ENCODE results near the gene EN2.

Gene EN2

DNA sequence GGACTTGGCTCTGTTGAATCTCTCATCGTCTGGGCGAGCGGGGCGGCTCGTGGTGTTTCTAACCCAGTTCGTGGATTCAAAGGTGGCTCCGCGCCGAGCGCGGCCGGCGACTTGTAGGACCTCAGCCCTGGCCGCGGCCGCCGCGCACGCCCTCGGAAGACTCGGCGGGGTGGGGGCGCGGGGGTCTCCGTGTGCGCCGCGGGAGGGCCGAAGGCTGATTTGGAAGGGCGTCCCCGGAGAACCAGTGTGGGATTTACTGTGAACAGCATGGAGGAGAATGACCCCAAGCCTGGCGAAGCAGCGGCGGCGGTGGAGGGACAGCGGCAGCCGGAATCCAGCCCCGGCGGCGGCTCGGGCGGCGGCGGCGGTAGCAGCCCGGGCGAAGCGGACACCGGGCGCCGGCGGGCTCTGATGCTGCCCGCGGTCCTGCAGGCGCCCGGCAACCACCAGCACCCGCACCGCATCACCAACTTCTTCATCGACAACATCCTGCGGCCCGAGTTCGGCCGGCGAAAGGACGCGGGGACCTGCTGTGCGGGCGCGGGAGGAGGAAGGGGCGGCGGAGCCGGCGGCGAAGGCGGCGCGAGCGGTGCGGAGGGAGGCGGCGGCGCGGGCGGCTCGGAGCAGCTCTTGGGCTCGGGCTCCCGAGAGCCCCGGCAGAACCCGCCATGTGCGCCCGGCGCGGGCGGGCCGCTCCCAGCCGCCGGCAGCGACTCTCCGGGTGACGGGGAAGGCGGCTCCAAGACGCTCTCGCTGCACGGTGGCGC lies at the start of gene EN2:
Gene EN2, plus strand, starts transcription at position 19 of the 767 bp plus-strand sequence. Its CDS starts 249 bp downstream, at position 268.
- DNase-seq (ENCODE audit: low read depth in 2 of 2, low spot score in 1 of 2) = no peak

DNA sequence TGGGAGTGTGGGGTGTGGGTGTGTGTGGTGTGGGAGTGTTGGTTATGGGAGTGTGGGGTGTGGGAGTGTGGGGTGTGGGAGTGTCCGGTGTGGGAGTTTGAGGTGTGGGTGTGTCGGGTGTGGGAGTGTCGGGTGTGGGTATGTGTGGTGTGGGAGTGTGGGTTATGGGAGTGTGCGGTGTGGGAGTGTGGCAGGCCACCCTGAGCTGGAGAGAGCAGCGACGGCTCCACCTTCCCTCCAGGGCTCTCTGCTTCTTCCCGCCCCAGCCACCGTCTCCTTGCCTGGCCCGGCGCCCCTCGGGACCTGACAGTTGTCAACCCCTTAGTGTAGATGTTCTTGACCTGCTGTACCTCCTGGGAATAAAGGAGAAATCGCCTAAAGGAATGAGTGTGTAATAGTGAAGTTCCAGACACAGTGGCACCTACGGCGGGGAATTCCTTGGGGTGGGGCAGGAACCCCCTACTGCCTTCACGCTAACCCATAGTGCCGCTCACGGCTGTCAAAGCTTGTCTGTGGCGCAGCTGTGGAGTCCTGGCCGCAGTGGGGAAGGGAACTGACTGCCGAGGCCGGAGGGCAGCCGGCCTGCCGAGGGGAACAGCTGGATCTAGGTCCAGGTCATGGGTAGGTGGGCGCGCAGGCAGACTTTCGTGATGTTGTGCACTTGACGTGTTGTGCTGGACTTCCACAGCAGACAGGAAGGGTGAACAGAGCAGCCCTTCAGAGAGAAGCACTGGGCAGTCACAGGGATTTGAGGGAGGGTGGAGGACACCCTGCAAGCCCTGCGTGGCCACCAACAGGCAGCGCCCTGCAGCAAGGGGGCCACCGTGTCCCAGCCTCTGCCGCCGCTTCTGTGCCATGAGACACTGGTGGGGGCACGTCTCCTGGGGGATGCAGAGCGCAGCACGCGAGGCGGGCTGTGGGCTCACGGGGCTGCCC lies 49.0 kb upstream of the EN2 start:
- no peak for DNase-seq (ENCODE audit: low read depth in 2 of 2, low spot score in 1 of 2)

DNA sequence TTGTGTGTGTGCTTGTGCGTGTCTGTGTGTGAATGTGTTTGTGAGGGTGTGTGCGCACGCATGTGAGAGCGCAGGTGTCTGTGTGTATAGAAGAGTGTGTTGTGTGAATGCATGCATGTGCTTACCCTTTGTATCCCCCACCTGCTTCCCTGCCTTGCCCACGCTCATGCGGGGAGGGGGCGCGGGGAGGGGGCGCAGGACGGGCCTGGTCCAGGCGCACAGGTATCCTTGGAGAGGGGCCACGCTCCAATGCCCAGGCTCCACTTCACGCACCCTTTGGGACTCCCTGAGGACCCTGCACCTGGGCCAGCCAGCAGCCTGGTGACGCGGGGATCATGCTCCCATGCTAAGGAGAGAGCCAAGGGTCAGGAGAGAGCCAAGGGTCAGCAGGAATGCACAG lies 47.9 kb upstream of the EN2 start:
- no peak for DNase-seq (ENCODE audit: low read depth in 2 of 2, low spot score in 1 of 2)

DNA sequence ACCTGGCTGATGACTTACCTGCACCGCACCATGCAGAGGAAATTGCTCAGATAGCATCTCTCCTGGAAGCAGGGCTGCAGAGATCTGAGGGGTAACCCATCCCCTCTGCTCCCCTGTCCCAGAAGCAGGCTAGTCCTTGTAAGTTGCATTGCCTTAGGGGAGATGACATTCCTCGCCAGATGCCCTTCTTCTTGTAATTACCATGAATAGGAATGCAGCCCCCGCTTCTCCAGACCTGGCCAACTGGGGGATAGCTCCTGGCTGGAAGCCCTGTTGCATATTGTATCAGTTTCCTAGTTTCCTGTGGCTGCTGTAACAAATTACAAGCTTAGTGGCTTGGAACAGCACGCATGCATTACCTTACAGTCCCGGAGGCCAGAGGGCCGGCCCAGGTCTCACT lies 47.5 kb upstream of the EN2 start:
- no peak for DNase-seq (ENCODE audit: low read depth in 2 of 2, low spot score in 1 of 2)

DNA sequence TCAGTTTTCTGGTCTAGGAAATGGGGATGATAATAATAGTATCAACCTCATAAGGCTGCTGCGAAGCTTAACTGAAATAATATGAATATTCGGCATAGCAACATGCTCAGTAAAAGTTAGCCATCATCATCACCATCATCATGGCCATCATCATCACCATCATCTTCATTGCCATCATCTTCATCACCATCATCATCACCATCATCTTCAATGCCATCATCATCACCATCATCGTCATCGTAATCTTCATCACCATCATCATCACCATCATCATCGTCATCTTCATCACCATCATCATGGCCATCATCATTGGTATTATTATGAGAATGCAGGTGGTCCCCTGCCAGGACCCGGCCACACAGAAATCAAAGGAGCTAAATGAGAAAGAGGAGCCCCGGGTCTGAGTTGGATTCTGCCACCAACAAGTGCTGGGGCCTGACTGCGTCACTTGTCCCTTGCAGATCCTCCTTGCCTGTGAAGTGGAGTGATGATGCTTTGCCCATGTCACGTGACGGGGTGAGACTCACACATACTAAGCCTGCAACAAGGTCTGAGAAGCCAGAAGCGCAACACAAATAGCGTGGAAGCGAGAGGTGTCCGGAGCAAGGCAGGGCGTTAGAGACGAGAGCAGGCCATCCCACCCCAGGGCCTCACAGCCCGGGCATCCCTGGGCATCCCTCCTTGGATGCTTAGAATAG lies 46.1 kb upstream of the EN2 start:
- no peak for DNase-seq (ENCODE audit: low read depth in 2 of 2, low spot score in 1 of 2)

DNA sequence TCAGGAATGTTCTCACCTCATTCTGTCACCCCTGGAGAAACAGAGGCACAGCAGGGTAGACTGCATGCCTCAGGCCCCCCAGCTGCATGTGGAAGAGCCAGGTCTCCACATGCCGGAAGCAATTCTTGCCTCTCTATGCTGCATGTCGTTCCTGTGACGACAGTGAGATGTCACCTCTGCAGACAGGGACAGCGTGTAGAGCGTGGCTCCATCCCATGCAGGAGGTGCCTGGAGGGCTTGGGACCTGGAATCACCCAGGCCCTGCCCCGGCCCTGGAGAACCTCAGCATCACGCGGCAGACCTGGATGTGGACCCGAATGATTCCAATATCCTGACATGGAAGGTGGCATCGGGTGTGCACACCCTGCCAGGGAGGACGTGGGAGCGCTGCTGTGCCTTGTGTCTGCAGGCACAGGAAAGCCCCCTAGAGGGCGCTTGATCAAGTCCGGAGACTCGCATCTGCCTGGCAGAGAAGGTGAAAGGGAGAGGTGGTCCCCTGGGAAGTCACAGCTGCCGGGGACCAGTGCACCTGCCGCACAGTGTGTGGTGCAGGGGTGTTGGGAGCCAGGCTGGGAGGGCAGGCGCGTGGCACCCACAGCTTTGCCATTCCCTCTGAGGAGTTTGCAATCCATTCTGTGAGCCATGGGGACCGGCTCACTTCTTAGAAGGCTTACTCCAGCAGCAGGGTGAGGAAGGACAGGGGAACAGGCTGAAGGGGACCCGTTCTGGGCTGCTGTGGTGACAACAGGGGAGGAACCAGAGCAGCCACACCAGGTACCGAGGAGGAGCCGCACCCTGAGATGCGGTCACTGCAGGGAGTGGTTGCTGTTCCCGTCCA lies 45.3 kb upstream of the EN2 start:
- DNase-seq (ENCODE audit: low read depth in 2 of 2, low spot score in 1 of 2) = peak in 1 of 2 donors; percentile 13

DNA sequence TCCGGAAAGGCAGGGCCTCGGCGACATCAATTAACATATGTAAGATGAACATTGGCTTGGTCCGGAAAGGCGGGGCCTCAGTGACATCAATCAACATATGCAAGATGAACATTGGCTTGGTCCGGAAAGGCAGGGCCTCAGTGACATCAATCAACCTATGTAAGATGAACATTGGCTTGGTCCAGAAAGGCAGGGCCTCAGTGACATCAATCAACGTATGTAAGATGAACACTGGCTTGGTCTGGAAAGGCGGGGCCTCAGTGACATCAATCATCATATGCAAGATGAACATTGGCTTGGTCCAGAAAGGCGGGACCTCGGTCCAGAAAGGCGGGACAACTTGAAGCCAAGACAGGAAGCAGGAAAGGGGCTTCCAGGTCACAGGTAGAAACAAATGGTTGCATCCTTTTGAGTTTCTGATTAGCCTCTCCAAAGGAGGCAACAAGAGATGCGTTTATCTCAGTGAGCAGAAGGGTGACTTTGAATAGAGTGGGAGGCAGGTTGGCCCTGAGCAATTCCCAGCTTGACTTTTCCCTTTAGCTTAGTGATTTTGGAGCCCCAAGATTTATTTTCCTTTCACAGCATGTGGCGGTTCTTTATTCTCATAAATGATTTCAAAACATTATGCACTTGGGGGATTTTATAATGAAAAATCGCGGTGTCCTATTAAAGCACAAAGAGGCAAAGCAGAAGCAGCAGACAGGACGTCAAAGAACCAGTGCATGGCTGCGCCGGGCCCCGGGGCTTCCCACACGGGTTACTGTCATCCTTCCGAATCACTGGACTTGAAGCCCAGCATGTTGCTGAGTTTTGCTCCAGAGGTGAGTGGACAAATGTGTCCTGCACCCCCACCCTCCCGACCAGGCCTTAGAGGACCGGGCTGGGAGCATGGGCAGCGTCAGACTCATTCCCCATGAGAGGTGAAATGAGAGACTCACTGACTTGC lies 43.1 kb upstream of the EN2 start:
- DNase-seq (ENCODE audit: low read depth in 2 of 2, low spot score in 1 of 2) = no peak

DNA sequence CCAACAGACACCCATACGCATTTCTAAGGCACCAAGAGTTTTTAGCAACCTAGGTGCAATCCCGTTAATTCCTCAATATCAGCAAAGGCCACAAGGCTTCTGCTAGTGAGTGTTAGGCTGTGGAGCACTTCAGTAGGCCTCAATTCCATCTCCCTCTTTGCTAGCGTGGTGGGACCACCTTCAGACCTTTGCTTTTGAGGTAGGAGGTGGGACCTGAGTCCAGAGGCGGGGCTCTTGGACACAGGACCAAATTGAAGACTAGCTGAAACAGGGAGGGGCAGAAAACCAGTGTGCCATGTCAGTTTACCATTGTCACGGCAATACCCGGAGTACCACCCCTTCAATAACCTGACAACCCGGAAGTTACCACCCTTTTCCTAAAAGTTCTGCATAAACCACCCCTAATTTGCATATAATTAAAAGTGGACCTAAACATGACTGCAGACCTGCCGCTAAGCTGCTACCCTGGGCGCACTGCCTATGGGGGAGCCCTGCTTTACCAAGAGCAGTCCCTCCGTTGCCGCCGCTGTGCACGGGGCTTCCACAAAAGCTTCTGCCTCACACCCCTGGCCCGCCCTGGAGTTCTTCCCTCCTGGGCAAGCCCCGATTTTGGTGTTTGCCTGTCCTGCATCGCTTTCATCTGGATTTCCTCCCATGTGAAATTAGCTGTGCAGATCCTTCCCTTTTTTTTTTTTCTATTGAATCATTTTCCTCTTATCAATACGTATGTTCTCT lies 41.1 kb upstream of the EN2 start:
- DNase-seq (ENCODE audit: low read depth in 2 of 2, low spot score in 1 of 2) = no peak

DNA sequence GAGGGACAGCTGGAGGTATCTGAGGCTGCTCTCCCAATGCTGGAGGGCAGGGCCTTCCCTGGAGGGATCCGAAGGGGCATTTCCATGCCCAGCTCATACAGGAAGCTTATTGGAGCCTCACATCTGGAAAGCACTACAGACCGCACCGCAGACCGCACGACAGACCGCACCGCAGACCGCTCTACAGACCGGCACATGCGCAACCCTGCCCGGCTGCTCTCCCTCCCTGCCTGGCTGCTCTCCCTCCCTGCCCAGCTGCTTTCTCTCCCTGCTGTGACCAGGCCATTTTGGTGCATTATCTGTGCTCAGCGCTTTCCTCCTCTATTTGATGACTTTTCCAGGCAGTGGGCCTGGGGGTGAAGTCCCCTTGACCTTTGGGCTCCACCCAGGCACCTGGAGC lies 39.6 kb upstream of the EN2 start:
- DNase-seq (ENCODE audit: low read depth in 2 of 2, low spot score in 1 of 2) = no peak

DNA sequence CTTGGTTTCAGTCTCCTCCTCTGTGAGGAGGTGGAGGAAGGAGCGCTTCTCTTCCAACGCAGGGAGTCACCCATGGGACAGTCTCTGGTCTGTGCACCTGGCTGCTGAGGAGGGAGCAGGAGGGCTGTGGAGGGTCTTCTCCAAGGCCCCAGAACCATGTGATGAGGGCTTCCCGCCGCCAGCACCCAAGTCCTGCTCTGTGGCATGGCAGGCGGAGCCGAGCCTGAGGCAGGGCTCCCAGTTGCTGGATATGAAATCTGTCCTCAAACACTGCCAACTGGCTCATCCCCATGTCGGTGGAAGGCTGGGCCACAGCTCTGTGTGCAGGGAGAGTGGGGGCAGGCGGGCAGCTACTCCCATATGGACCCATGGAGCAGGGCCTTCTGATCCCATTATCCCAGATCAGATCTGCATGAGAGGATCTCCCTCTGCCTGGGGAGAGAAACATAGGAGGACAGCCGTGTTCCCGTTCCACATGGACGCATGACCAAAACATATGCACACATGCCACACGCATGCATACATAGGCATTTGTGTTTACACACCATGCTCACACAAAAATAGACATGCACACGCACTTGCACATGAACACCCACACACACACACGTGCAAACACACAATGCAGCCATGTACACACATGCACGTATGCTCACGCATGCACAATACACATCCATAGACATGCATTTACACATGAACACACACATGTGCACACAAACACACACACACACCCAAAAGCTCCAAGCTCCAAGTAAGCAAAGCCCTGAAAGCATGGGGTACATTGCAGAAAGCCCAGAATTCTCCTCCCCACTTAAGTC lies 38.8 kb upstream of the EN2 start:
- DNase-seq (ENCODE audit: low read depth in 2 of 2, low spot score in 1 of 2) = no peak

DNA sequence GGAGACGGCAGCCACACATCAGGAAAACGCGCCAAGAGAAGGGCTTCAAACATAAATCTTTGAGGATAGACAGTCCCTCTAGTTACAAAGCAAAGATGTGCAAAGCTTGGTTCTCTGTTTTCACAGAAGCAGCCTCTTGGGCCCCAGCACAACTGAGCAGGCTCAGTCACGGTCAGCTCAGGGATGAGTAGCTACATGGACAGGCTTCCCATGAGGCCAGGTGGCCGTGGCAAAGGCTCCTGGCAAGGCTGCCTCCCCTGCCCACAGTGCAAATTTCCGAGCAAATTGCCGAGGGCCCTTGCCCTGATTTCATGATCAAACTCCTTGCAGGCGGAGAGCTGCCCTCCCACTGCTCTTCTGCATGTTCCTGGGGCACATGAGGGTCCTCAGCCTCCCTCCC lies 37.8 kb upstream of the EN2 start:
- DNase-seq (ENCODE audit: low read depth in 2 of 2, low spot score in 1 of 2) = no peak

DNA sequence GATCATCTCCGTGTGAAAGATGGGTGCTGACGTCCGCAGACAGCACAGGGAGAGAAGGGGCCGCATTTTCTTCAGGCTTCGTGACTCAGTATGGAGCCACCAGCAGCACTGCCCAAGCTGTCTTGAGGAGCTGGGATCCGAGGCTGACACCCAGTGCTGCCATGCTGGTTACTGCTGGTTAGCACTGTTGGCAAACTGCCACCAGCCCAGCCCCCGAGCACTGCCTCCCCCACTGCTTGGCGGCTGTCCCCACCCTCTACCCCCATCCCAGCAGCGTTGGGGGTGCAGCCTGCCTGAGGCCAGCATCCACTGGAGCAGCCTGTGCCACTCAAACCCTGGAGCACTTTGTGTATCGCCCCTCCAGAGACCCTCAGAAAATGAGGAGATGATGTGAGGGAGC lies 35.8 kb upstream of the EN2 start:
- no peak for DNase-seq (ENCODE audit: low read depth in 2 of 2, low spot score in 1 of 2)

DNA sequence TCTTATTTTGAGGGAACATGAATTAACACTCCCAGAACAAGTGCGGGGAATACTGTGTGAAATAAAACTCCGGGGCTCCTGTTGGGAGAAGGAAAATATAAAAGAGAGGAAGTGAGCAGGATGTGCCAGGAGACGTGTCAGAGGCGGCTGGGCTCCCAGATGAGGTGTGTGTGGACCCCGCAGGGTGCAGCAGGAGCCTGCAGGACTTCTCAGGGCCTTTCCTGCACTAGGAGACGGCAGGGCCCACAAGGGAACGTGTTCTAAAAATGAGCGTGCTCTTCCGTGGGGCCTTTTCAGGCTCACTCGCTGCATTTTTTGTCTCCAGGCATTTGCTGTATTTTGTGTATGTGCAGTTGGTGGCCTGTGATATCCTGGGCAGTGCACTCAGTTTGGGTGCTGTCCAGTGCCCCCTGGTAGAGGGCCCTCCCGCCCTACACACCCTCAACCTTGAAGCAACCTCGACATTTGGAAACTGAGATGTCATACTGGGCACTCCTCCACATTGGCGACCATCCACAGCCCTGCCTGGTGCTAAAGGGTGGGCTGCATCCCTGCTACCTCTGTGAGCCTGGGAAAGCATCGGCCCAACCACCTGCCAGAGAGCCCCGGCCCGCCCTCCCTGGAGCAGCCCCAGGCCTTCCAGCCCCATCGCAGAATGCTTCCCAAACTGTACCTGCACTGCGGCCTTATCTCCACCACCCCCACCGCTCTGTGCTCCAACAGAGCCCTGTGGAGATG lies 35.2 kb upstream of the EN2 start:
- no peak for DNase-seq (ENCODE audit: low read depth in 2 of 2, low spot score in 1 of 2)

DNA sequence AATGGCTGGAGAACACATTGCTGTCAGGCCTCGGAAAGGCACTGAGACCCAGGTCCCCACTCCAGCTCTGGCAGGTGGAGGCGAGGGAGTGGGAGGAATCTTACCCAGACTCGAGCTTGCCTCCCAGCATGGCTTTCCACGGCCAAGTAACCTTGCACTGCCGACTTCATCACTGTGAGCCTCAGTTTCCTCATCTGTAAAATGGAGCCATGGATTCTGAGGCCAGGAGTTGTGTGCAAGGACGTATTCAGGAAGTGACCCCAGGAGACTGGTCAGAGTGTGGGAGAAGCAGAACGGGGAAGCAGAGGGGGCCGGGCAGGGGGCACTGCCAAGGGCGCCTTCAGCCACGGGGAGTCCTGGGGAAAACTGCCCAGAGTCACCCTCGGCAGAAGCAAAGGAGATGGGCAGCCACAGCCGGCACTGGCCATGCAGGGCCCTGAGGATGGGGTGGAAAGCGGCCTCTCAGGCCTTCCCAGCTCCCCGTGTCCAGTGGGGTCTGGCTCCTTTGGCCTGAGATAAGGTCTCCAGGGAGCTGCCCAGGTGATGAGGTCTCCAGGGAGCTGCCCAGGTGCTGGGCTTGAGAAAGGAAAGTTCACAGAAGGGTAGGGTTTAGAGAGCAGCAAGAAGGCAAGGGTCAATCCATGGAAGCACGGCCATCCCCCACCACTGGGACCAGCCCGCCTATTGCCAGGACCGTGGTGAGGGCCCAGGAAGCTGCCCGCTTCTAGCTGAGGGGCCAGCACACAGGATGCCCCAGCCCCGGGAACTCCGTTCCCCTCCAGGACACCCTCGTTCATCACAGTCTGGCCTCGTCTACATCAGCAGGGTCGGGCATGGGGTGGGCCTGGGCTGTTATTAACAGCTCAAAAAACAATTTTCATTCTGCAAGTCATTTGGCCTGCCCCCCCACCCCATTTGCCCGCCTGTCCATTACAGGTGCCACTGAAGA lies 34.3 kb upstream of the EN2 start:
- no peak for DNase-seq (ENCODE audit: low read depth in 2 of 2, low spot score in 1 of 2)

DNA sequence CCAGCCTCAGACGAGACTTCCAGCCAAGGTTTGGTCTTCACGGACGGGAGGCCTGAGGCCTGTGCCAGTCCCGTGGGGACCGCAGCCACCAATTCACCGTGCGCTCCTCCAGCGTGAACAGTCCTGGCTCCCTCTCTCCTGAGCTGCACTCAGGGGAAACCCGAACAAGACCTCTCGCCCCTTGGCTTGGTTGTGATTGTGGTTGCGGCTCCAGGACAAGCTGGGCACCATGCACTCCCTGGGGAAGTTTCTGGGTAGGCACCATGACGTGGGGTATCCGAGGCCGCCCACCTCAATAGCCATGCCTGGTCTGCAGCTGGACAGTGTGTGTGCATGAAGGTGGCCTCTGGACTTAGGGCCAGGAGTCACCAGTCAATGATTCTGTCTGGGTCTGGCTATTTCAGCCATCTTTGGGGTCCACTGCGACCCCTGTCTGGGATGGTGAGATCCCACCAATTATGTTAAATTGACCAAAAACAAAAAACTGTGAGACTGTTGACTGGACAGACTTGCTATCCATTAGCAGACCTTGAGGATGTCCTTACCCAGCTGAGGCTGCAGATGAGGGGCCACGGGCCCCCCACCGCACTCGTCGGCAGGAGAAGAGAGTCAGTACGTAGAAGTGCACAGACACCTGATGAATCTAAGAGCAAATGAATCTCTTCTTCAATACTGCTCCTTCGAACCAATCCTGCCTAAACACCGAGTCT lies 33.5 kb upstream of the EN2 start:
- DNase-seq (ENCODE audit: low read depth in 2 of 2, low spot score in 1 of 2) = no peak

DNA sequence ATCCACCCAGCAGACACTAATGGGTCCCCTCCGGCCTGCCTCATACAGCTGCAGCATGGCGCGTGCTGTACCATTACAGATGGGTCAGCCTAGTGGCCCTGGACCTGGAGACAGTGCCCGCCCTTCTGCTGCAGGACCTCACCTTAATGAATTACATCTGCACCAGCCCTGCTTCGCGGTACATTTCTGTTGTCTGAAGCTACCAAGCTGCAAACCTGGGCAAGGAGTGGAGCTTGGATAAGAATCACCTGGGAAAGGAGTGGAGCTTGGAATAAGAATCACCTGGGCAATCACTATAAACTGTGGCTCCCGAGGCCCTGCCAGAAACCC lies 33.0 kb upstream of the EN2 start:
- DNase-seq (ENCODE audit: low read depth in 2 of 2, low spot score in 1 of 2) = no peak
